ENCODE data around the gene LRRC3C.

Gene LRRC3C

DNA sequence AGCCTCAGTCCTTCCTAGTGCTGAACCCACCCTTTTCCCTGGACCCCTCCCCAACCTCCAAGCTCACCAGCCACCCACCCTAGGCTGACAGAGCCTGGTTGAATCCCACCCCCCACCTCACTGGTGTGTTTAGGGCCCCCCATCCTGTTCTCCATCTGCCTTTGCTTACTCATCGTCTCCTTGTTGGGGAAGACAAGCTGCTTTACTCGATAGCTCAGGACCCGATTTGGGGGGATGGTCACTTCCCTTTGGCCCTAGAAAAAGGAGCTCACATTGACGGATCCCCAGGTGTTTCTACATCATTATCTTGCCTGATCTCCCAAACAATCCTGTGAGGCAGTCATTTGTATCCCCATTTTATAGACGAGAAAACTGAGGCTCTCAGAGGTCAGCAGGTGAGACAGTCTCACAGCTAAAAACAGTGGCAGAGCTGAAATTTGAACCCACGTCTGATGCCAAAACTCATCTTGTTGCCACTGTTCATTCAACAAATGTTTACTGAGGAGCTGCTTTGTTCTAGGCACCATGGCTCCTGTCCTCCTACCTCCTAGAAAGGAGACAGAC is 18.7 kb upstream of the LRRC3C start:
- TF ChIP-seq EZH2phosphoT487 (conservative IDR thresholded peaks at IDR 0.05; ENCODE audit: low read length) (no peak), CTCF (IDR thresholded peaks at IDR 0.05; ENCODE audit: insufficient read depth, low read length, poor library complexity, severe bottlenecking) (no peak)
- Histone ChIP-seq H3K9ac (ENCODE audit: low read length) (no peak overlapping the region), H2AFZ (ENCODE audit: low read depth, low read length, severe bottlenecking) (no peak overlapping the region), H4K20me1 (ENCODE audit: low read depth, low read length) (no peaks in the 10 kb centered on the region), H3K36me3 (ENCODE audit: low read length) (no peaks in the 10 kb centered on the region), H3F3A (ENCODE audit: insufficient read depth) (no peaks in the 10 kb centered on the region), H3K27ac (ENCODE audit: low read depth, low read length) (no peak overlapping the region), H3K9me3 (ENCODE audit: insufficient read depth, low read length) (no peaks in the 10 kb centered on the region), H3K79me2 (ENCODE audit: insufficient read depth, low read length) (no peaks in the 10 kb centered on the region), H3K27me3 (ENCODE audit: low read length) (no peaks in the 10 kb centered on the region), H3K4me3 (ENCODE audit: insufficient read depth, low read length, poor library complexity, severe bottlenecking) (no peak overlapping the region), H3K4me2 (ENCODE audit: low read depth, low read length, poor library complexity, severe bottlenecking) (no peak overlapping the region), H3K9me2 (replicated peaks; ENCODE audit: insufficient read depth, low read length) (no peaks in the 10 kb centered on the region)

- Histone ChIP-seq H3K79me2 (ENCODE audit: insufficient read depth, low read length) (no peaks in the 10 kb centered on the region), H3K9ac (ENCODE audit: low read length) (no peak overlapping the region), H3K4me2 (ENCODE audit: low read depth, low read length, poor library complexity, severe bottlenecking) (no peak overlapping the region), H3K36me3 (ENCODE audit: low read length) (no peaks in the 10 kb centered on the region), H2AFZ (ENCODE audit: low read depth, low read length, severe bottlenecking) (no peak overlapping the region), H3K27ac (ENCODE audit: low read depth, low read length) (no peak overlapping the region), H3K4me3 (ENCODE audit: insufficient read depth, low read length, poor library complexity, severe bottlenecking) (no peak overlapping the region), H3K27me3 (ENCODE audit: low read length) (no peaks in the 10 kb centered on the region), H3K9me2 (replicated peaks; ENCODE audit: insufficient read depth, low read length) (no peaks in the 10 kb centered on the region), H3F3A (ENCODE audit: insufficient read depth) (no peaks in the 10 kb centered on the region), H3K9me3 (ENCODE audit: insufficient read depth, low read length) (no peaks in the 10 kb centered on the region), H4K20me1 (ENCODE audit: low read depth, low read length) (no peaks in the 10 kb centered on the region)
- TF ChIP-seq EZH2phosphoT487 (conservative IDR thresholded peaks at IDR 0.05; ENCODE audit: low read length) (no peak), CTCF (IDR thresholded peaks at IDR 0.05; ENCODE audit: insufficient read depth, low read length, poor library complexity, severe bottlenecking) (no peak)
Observed at GRCh38 chr17:39913989-39914388, 13.5 kb upstream of the LRRC3C start.

DNA sequence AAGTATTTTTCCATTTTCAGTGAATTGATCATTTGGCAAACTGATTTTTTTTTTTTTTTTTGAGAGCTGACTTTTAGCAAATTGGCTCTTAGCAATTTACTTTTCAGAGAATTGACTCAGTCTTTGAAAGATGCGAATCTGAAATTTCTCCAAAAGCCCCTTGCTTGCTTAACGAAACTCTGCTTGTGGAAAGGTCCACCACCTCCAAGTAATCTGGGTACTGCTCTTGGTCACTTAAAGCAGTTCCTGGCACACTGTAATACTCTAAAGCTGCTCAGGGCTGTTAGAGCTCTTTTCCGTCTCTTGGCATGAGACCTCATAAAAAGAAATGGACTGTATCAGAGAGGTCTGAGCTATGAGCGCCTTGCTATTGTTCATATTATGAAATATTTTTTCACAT is 12.0 kb upstream of the LRRC3C start:
- H3K27me3 ChIP-seq (ENCODE audit: low read length), result no peaks in the 10 kb centered on the region
- H4K20me1 ChIP-seq (ENCODE audit: low read depth, low read length), result no peaks in the 10 kb centered on the region
- H3K4me2 ChIP-seq (ENCODE audit: low read depth, low read length, poor library complexity, severe bottlenecking), result no peak overlapping the region
- no peaks in the 10 kb centered on the region for H3K79me2 ChIP-seq (ENCODE audit: insufficient read depth, low read length)
- H3K9me3 ChIP-seq (ENCODE audit: insufficient read depth, low read length), result no peaks in the 10 kb centered on the region
- H2AFZ ChIP-seq (ENCODE audit: low read depth, low read length, severe bottlenecking), result no peak overlapping the region
- no peak overlapping the region for H3K4me3 ChIP-seq (ENCODE audit: insufficient read depth, low read length, poor library complexity, severe bottlenecking)
- H3K9ac ChIP-seq (ENCODE audit: low read length), result no peak overlapping the region
- H3K9me2 ChIP-seq (replicated peaks; ENCODE audit: insufficient read depth, low read length), result no peaks in the 10 kb centered on the region
- H3F3A ChIP-seq (ENCODE audit: insufficient read depth), result no peaks in the 10 kb centered on the region
- no peak overlapping the region for H3K27ac ChIP-seq (ENCODE audit: low read depth, low read length)
- H3K36me3 ChIP-seq (ENCODE audit: low read length), result no peaks in the 10 kb centered on the region
- TF ChIP-seq CTCF (IDR thresholded peaks at IDR 0.05; ENCODE audit: insufficient read depth, low read length, poor library complexity, severe bottlenecking) (no peak), EZH2phosphoT487 (conservative IDR thresholded peaks at IDR 0.05; ENCODE audit: low read length) (no peak)

Measured in SU-DHL-6 (cell line).